GM18867 (cell line): ENCODE results near the gene DNAAF3.
"Not testable (repeated sequence)": the region's sequence is repeated elsewhere in the genome, so short reads cannot be mapped to it uniquely, and the experiment has no call there.

Experiments
- ATAC-seq: cut with Tn5 transposase; IDR thresholded peaks from one replicate; pipeline ENCODE4 v1.9.1; 2021; ENCODE audit warnings: mild to moderate bottlenecking, moderate library complexity; ENCODE audit not compliant: unreplicated experiment

Gene DNAAF3

DNA sequence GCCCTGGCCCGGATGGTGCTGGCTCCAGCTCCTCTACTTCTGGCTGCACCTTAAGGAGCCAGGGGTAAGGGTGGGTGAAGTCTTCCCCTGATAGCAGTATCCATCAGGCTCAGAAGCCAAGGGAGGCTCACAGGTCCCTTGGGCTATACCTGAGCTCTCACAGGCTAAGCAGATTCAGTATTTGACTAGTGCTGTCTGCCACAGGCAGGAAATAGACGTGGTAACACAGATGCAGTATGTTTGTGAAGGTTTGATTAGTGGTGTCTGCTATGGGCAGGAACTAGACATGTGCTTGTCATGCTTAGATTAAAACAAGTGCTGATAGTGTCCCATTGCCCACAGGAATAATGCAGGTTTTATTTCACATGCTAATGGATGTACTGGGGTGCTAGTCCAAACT is 9.7 kb upstream of the DNAAF3 start:
- no peak for ATAC-seq

- ATAC-seq: no peak
Observed at GRCh38 chr19:55175117-55175867, 8.9 kb upstream of the DNAAF3 start.

DNA sequence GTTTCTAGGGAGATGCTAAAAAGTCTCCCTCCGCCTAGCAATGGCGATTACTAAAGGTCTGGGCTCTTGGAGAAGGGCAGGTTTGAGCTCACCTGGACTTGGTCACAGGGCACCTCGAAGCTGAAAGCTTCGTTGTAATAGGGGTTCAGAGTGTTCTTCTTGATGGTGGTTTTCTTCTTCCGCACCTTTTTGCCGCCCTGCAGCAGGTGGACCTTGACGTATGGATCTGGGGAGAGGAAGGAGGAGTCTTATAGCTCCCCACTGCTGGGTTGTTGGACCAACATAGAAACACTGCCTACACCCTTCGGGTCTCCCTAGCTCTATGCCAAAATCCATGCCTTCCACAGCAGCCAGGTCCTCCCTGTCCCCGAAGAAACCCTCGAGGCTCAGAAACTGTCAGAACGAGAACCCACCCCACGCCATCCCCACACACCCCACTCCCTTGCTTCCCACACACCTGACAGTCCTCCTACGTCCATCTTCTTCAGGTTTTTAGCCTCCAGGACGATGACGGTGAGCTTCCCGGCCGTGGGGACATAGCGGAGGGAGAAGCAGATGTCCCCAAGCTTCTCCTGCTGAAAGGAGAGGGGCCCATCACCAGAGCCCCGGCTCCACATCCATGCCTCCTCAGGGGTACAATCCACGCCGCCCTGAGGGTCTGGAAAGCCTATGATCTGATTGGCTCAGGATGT is 8.2 kb upstream of the DNAAF3 start:
- no peak for ATAC-seq

DNA sequence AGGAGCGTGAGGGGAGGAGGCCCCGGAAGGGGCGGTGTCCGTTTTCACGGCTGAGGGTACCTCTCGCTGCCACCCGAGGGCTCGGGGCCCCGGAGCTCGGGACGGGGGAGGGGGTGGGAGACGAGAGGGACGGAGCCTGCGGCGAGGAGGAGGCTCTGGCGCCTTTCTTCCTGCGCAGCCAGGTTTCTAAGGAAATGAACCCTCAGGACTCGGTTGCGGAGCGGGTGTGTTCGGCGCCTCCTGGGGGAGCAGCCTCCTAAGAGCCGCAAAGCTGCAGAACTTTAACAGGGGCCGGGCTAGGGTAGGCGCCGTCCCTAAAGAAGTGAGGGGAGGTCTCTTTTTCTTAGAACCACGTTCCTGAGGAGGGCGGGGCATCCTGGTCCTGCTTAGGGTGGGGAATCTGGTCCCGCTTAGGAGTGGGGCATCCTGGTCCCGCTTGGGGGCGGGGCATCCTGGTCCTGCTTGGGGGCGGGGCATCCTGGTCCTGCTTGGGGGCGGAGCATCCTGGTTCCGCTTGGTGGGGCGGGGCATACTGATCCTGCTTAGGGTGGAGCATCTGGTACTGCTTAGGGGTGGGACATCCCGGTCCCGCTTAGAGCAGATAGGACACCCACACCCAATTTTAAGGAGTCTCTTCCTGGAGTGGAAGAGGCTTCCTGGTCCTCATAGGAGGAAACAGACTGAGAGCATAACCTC is 7.4 kb upstream of the DNAAF3 start:
- no peak for ATAC-seq

- no peak for ATAC-seq
Observed at GRCh38 chr19:55173186-55173713, 6.8 kb upstream of the DNAAF3 start.

GRCh38 chr19:55172741-55173140 is 6.3 kb upstream of the DNAAF3 start:
- ATAC-seq: no peak

GRCh38 chr19:55172318-55172717 is 5.9 kb upstream of the DNAAF3 start:
- not testable (repeated sequence) for ATAC-seq

DNA sequence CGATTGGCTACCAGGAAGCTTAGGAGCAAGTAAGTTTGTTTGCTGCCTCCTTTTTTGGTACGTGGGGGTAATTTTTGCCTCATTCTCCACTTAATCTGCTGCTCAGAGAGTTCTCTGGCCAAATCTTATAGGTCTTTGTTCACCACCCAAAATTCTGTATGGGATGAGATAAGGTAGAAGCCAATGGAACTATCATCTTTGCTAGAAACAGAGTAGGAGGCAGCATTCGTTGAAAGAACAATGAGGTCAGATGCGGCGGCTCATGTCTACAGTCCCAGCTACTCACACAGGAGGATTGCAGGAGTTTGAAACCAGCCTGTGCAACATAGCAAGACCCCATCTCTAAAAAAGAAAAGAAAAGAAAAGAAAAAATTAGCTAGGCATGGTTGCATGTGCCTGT is 5.0 kb upstream of the DNAAF3 start:
- no peak for ATAC-seq

DNA sequence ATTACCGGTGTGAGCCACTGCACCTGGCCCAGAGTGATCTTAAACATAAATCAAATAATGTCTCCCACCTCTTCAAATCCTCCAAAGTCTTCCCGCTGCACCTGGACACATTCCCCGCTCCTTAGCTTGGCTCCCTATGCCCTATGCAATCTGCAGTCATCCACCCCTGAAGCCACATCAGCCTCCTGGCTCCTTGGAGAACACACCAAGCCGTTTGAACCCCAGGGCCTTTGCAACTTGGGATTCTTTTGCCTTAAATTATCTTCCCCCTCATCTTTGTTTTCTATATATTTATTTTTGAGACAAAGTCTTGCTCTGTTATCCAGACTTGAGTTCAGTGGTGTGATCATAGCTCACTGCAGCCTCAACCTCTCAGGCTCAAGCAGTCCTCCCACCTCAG is 2.7 kb upstream of the DNAAF3 start:
- ATAC-seq: no peak

DNA sequence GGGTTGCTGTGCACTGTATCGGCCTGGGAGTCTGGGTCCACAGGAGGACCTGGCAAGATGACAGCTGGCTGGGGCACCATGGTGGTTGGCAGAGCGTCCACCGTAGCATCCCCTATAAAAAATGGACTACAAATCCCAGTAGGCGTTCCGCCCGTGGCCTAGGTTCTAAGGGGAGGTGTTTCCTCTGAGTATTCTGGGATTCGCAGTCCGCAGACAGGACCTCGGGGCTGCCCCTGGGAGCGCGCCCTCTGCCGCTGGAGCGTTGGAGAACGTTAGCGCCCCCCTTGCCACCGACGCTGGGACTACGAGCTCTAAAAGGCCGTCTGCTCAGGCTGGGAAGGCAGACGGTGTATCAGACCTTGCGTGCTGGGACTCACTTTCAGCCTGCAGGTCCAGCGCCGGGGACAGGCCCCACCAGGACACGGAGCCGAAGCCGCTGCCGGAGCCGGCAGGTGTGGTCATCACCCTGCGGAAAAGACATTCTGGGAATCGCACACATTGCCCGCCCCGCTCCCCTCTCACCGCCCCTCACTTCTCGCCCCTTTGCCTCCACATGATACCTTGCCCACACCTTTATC is 372 bp downstream of the DNAAF3 start:
- no peak for ATAC-seq

DNA sequence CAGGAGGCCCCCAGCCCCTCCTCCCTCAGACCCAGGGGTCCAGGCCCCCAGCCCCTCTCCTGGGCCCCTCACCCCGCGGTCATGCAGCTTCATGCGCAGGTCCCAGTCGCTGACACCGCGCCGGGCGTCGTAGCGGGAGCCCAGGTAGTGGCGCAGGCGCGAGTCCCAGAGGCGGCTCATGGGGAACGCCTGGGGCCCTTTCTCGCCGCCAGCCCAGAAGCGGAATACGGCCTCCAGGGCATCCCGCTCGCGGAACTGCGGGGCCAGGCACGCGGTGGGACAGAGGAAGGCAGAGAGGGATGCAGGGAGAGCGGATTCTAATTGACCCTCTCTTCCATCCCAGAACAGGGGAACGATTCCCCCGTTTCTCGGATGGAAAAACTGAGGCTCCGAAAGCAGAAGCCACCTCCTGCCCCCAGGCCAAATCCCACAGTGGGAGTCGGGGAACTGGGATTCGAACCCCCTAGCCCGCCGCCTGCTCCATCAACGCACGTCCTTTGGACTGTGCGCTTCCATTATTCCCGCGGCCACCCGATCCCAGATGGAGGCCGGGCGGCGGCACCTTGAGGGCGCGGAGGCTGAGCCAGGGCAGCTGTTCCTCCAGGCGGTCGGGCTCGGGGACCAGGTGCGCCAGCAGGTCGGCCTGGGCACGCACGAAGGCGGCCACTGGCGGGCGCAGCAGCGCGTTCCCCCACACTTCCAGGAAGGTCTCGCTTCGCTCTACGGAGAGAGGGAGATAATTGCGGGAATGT is 4.7 kb downstream of the DNAAF3 start:
- no peak for ATAC-seq

- ATAC-seq: no peak
Observed at GRCh38 chr19:55160986-55161365, 5.4 kb downstream of the DNAAF3 start.

GRCh38 chr19:55160128-55160985 is 6.1 kb downstream of the DNAAF3 start:
- no peak for ATAC-seq

- ATAC-seq: no peak
Observed at GRCh38 chr19:55158848-55159749, 7.3 kb downstream of the DNAAF3 start.

GRCh38 chr19:55158423-55158822 is 8.0 kb downstream of the DNAAF3 start:
- ATAC-seq: no peak

DNA sequence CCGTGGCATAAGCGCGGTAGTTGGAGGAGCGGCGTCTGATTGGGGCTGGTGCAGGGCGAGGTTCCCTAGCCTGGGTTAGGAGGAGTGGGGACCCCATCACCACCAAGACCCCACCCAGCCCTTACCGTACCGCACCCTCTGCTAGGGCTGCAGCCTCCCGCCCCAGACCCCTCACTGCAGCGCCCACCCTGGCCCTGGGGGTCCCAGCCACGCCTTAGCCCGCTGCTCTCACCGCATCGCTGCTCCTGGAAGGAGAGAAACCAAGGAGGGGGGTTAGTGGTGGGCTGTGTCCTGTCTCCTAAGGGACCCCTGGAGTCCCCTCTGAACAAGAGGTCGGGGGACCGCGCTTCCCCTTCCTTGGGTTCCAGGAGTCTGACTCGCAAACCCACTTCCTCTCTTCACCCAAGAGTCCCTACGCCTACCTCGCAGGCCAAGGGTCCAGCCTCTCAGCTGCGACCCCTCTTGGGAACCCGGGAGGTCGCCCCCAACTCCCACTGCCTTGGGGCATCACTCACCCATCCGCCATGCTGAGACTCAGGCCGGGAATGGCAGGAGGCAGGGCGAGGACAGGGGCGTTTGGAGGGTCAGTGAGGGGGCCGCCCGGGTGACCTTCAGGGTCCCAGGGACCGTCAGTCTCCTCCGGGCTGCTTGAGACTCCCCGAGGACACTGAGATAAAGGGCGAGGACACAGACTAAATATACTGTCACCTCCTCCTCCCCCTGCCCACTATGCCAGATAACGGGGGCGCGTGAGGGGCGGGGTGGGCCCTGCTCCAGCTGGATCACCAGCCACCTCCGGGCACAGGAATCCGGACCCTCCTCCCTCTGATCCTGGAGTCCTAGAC is 9.1 kb downstream of the DNAAF3 start, which contains the start of gene TNNI3:
Gene TNNI3 (minus strand): TSS at position 669 of the 845 bp plus-strand sequence. CDS start 143 bp downstream, at position 526.
- no peak for ATAC-seq

GRCh38 chr19:55156202-55157063 is 10.0 kb downstream of the DNAAF3 start:
- ATAC-seq: no peak
